Activated T-cell treated with anti-CD3 and anti-CD28 coated beads, Interleukin-2, amount 50 U/mL, for 1 hour (primary cell): ENCODE results near the gene LRRC9.
A peak's percentile ranks its signal among the peaks of the same experiment; 100 is the strongest.
"Not testable (repeated sequence)": the region's sequence is repeated elsewhere in the genome, so short reads cannot be mapped to it uniquely, and the experiment has no call there.

Experiments
- DNase-seq: peaks from one replicate; pipeline ENCODE4 v3.0.0-alpha.2; 2020

The LRRC9 gene

DNA sequence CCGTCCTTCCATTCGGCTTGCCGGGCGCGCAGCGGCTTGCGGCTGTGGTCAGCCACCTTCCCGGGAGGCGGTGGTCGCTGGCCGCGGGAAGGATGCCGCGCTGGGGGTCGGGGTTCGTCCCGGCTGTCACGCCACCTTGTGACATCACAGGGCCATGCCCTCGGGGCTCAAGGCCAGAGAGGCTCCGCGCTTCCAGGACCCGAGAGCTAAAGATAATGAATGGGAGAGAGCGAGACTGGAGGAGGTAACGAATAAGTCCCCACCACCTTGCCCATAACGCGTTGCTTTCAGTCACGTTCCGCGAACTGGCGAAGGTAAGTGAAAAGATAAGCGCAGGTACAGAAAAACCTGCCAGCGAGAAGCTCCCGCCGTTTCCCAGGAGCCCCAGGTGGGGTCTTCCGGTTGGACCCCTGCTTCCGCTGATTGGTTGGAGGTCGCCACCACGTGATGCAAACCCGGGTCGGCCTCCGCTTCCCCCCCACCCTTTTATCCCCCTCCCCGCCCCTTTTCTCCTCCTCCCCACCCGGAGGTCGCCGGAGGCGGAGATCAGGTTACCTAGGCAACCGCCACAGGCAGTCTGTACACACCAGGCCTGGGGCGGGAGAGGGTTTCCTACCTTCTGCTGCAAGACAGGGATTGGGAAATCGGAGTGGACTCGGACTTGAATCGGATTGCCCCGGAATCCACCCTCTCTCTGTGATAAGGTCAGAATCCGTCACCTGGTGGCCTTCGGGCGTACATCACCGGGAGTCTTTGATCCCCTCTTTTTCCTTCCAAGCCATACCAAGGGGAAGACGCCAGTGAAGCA lies at the start of gene LRRC9:
Gene LRRC9 (plus strand): TSS at position 575 of the 808 bp plus-strand sequence.
- peak; percentile 41 for DNase-seq

- DNase-seq: no peak
Measured at GRCh38 chr14:59870277-59871165, 49.4 kb upstream of the LRRC9 start, which contains the start of gene RTN1. TSS of gene RTN1 (minus strand) at chr14:59870776. CDS start at chr14:59870630, 146 bp downstream.

DNA sequence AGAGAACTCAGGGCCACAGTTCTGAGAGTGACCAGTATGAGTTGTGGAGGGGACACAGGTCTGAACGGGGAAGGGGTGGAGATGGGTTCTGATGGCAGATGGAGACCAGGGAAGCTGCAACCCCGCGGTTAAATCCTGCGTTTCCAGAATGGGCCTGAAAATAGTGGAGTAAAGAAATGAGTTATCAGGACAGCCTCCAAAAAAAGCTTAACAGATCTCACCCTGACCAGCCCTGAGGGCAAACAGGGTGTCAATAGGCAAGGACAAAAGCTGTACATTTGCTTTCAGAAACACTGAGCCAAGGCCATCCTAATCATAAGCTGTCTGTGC lies 48.8 kb upstream of the LRRC9 start:
- DNase-seq: no peak

DNA sequence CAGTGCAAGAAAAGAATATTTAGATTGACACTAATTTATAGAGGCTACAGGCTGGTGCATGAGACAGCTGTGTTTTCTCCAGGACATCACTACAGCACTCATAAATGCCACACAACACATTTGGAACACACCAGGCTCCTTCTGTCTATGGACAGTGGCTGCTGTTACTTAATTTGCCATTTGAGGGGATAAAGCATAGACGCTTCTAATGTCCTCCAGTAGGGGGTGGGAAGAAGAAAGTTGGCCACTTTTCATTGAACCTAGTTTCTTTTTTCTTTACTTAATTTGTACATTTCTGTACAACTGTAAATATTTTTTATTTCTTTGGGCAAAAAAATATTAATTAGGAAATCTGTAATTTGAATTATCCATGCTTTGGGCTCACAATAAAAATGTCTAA lies 37.0 kb upstream of the LRRC9 start:
- DNase-seq: no peak

DNA sequence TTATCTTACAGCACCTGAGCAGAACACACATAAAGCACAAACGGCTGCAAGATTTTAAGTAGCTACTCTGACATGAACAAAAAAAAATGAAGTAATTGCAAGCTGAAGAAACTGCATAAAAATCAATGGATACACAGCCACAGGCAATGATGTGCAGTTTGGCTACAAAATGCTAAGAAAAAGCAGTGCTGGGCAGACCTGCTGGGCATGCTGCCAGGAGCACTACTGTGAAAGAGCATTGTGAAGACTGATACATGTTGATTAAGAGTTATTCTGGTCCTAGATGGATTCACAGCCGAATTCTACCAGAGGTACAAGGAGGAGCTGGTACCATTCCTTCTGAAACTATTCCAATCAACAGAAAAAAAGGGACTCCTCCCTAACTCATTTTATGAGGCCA lies 29.3 kb upstream of the LRRC9 start:
- no peak for DNase-seq

GRCh38 chr14:59895721-59896120 lies 24.2 kb upstream of the LRRC9 start:
- DNase-seq: no peak

GRCh38 chr14:59897757-59898383 lies 22.1 kb upstream of the LRRC9 start:
- no peak for DNase-seq

GRCh38 chr14:59900556-59900955 lies 19.4 kb upstream of the LRRC9 start:
- no peak for DNase-seq

DNA sequence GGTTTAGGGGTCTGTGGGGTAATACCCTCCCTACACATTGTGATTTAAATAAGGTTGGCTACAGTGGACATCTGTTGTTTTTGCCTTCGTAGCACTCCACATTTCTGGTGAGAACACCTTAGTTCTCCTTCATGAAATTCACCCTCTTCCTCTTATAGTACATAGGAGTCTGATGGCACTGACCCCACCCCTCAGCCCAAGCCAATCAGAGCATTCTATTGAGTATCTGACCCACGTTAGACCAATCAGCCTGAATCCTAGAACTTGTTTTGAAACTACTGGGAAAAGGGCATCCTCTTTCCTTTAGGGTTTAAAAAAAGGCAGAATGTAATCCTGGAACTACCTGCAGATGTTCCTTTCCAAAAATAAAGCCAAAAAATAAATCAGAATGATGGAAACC lies 15.8 kb upstream of the LRRC9 start:
- DNase-seq: no peak

- no peak for DNase-seq
Measured at GRCh38 chr14:59905188-59905587, 14.8 kb upstream of the LRRC9 start.

DNA sequence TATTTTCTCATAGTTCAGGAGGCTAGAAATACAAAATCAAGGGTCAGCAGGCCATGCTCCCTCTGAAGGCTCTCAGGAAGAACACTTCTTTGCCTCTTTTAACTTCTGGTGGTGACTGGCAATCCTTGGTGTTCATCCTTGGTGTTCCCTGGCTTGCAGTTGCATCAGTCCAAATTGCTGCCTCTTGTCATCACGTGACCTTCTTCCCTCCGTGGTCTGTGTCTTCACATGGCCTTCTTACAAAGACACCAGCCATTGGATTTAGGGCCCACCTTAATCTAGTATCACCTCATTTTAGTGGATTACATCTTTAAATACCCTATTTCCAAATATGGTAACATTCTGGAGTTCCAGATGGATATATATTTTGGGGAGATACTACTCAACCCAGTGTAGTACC lies 7.5 kb upstream of the LRRC9 start:
- no peak for DNase-seq

DNA sequence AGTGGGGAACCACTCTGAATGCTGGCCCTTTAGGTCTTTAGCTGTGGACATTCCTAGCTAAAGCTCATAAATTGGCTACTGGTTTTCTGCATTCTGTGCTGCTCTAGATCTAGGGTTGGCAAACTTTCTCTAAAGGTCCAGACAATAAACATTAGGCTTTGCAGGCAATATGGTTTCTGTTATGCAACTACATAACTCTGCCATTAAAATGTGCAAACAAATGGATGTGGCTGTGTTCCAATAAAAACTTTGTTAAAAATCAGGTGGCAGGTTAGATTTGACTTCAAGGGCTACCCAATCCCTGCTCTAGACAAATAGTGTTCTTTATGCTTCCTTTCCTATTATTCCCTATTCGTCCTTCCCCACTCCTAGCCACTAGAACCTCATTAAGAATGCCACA lies 6.8 kb upstream of the LRRC9 start:
- no peak for DNase-seq

- peak; percentile 15 for DNase-seq
Measured at GRCh38 chr14:59918824-59919569, 947 bp upstream of the LRRC9 start.

DNA sequence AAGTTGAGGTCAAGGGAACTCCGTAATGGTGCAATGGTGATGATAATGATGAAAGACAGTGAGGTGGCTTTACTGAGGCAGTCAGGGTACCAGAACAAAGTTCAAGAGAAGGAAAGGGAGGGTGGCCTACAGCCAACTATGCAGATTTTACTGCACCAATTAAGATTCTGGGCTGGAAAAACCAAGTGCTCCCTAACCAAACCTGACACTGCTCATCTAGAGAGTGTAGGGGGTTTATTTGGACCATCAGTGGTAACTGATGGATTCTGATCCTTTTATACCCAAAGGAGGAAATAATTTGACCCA lies 387 bp downstream of the LRRC9 start:
- DNase-seq: no peak

GRCh38 chr14:59925797-59926196 lies 5.9 kb downstream of the LRRC9 start:
- no peak for DNase-seq

DNA sequence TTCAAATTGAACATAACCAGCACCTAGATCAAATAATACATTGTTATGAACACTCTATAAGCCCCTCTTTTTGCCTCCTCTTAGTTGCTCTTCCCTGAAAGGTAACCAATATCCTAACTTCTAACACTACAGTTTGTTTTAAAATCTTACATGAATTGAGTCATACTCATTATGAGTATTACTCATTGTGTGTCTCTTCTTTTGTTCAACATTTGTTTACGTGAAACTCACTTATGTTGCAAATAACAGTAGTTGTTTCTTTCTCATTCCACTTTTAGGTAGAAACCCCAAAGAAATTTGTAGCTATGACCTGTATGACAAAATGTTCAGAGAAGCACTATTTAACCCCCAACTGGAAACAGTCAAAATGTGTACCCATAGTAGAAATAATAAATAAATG lies 6.6 kb downstream of the LRRC9 start:
- no peak for DNase-seq

- no peak for DNase-seq
Measured at GRCh38 chr14:59931237-59931636, 11.3 kb downstream of the LRRC9 start.

DNA sequence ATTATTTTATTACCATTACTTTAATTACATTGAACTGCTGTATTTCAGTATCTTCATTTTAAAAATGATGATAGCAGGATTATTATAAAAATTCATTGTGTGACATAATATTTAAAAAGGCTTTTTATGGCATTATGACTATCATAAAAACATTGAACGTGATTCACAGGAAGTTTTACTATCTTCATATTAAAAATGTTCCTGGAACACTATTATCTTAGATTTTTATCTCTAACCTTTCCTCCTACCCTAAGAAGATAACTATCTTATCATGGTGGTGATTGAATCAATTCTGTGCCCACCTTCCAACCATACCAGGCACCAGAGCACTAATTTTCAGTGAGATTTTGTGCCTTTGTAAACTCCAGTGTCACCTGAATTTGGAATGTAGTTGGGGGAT lies 16.2 kb downstream of the LRRC9 start:
- DNase-seq: no peak

DNA sequence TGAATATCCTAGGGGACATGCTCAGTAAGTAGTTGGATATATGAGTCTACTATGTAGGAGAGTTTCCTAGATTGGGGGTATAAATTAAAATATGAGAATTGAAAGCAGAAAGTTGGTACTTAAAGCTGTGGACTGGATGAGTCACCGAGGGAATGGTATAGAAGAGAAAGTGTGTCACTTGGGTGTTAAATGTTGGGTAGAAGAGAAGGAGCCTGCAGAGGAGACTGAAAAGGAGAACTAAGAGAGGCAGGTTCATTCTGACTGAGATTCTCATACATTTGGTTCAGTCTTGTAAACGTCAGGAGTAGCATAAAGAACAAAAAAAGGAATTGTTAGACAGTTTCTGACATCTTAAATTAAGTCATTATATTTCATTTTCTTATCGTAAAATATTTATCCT lies 19.9 kb downstream of the LRRC9 start:
- no peak for DNase-seq

- not testable (repeated sequence) for DNase-seq
Measured at GRCh38 chr14:59942296-59942862, 22.4 kb downstream of the LRRC9 start.

- no peak for DNase-seq
Measured at GRCh38 chr14:59944909-59945308, 25.0 kb downstream of the LRRC9 start.

- not testable (repeated sequence) for DNase-seq
Measured at GRCh38 chr14:59952141-59952540, 32.2 kb downstream of the LRRC9 start.

DNA sequence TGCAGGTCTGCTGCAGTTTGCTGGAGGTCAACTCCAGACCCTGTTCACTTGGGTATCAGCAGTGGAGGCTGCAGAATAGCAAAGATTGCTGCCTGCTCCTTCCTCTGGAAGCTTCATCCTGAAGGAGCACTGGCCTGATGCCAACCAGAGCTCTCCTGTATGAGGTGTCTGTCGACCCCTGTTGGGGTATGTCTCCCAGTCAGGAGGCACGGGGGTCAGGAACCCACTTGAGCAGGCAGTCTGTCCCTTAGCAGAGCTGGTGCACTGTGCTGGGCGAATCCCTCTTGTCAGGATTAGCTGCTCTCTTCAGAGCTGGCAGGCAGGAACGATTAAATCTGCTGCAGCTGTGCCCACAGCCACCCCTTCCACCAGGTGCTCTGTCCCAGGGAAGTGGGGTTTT lies 37.9 kb downstream of the LRRC9 start:
- DNase-seq: not testable (repeated sequence)
